Measurements from ENCODE around the gene BRPF1. TPM values are rescaled to one million over a fixed set of nuclear protein-coding genes. Genes with fewer than 3 reads are reported as not detected.

BRPF1 gene, protein sequence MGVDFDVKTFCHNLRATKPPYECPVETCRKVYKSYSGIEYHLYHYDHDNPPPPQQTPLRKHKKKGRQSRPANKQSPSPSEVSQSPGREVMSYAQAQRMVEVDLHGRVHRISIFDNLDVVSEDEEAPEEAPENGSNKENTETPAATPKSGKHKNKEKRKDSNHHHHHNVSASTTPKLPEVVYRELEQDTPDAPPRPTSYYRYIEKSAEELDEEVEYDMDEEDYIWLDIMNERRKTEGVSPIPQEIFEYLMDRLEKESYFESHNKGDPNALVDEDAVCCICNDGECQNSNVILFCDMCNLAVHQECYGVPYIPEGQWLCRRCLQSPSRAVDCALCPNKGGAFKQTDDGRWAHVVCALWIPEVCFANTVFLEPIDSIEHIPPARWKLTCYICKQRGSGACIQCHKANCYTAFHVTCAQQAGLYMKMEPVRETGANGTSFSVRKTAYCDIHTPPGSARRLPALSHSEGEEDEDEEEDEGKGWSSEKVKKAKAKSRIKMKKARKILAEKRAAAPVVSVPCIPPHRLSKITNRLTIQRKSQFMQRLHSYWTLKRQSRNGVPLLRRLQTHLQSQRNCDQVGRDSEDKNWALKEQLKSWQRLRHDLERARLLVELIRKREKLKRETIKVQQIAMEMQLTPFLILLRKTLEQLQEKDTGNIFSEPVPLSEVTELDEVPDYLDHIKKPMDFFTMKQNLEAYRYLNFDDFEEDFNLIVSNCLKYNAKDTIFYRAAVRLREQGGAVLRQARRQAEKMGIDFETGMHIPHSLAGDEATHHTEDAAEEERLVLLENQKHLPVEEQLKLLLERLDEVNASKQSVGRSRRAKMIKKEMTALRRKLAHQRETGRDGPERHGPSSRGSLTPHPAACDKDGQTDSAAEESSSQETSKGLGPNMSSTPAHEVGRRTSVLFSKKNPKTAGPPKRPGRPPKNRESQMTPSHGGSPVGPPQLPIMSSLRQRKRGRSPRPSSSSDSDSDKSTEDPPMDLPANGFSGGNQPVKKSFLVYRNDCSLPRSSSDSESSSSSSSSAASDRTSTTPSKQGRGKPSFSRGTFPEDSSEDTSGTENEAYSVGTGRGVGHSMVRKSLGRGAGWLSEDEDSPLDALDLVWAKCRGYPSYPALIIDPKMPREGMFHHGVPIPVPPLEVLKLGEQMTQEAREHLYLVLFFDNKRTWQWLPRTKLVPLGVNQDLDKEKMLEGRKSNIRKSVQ (N-terminal part only)
- total RNA-seq: 15.0 TPM

DNA sequence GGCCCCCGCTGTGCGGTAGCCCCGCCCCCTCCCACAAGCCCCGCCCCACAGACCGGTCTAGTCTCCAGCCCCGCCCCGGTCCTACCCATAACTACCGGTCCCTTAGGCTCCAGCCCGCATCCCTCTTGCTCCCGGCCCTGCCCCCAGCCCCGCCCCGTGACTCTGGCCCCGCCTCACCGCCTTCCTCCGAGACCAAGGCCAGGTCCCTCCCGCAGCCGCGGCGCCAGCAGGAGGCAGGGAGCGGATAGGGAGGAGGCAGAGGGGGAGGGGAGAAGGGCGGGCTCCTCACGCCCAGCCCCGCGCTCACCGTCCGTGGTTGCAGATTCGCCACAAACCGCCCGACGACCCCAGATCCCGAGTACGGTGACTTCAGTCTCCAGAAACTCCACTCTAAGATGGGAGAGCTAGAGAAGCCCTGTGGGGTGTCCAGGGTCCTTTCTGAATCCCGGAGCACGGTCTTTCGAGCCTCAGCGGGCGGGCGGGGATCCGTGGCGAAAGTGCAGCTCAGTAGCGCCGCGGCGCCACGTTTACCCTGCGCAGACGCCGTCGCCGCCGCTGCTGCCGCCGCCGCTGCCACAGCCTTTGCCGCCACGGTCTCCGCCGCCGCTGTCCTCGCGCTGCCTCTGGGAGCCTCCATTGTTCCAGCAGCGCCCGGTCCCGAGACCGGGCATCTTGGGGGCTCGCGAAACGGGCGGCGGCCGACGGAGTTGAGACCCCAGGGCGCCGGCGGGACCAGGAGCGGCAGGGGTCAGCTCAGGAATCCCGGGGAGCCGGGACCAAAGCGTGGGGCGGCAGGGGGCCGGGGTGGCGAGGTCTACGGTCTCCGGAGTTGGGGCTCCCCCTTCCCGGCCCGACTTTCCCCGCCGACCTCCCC lies at the start of gene BRPF1:
Gene BRPF1 (plus strand): TSS at position 530 of the 874 bp plus-strand sequence. CDS start 2,406 bp downstream, outside the sequence.
- peak; percentile 100 for DNase-seq

DNA sequence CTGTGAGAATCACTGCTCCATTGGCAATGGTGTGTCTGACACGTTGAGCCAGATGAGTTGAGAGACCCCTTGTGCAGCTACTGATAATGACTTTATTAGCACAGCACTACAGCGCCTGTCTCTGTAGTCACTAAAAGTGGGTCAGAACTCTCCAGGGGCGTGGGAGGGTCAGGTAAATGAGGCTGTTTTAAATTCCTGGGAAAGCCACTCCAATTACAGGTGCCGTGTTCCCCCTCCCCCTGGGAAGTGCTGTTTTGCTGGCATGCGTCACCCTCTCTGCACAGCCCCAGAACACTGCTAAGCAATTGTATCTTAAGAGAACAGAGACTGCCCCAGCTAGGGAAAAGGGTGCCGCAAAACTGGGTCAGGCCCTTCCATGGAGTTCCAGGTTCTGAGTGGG lies 49.4 kb upstream of the BRPF1 start:
- DNase-seq: no peak

- DNase-seq: no peak
Observed at GRCh38 chr3:9683426-9683825, 48.1 kb upstream of the BRPF1 start.

DNA sequence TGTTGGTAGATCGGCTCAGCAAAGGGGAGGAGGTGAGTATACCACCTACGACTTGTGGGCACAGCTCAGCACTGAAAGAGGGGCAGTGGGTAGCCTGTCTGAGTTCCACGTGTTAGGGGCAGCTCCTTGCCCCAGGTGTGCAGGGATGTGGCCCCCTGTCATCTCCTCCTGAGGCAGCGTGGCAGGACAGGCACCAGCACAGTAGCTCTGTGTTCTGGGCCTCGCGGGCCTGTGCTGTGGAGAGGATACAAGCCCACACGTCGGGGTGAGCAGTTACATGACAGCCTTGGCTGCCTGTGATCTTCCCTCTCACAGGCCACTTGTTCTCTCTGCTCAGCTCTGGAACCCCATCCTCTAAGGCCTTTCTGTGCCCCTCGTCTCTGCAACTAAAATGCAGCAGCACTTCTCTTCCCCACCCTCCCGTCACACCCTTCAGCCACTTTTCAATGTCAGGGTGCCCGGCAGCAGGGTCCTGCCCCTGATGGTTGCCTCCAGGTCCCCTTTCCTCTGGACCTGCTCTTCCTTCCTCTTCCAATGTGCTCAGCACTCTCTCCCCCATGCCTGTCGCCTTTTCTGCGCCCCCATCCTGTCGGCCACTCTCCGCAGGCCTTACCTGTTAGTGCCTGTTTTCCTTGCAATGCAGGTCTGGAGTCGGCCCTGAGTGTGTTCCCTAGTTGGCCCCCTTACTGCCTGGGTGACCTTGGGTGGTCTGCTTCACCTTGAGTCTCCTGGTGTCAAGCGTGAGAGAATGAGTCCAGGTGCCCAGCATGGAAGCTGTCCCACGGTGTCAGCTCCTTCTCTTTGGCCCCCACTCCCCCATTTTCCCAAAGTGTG lies 46.1 kb upstream of the BRPF1 start:
- DNase-seq: no peak

GRCh38 chr3:9686050-9686550 lies 45.4 kb upstream of the BRPF1 start:
- no peak for DNase-seq

- DNase-seq: no peak
Observed at GRCh38 chr3:9686703-9687102, 44.8 kb upstream of the BRPF1 start.

DNA sequence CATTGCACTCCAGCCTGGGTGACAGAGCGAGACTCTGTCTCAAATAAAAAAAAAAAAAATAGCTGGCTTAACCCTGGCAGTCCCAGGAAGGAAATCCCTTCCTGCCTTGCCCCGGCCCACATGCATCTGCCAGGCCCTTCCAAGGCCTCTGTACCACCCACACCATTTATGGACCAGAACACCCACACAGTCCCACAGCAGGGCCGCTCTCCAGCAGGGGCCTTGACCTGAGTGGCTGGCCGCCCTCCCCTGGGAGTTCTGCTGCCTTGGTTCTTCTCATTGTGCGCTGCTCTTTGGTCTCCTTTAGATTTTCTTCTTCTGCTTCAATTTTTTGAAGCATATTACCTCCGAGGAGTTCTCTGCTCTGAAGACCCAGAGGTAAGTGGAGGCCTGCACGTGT lies 44.0 kb upstream of the BRPF1 start:
- DNase-seq: no peak

GRCh38 chr3:9688961-9689360 lies 42.6 kb upstream of the BRPF1 start:
- no peak for DNase-seq

- DNase-seq: no peak
Observed at GRCh38 chr3:9689757-9690156, 41.8 kb upstream of the BRPF1 start.

GRCh38 chr3:9690451-9691450 lies 40.8 kb upstream of the BRPF1 start:
- no peak for DNase-seq

GRCh38 chr3:9691636-9692035 lies 39.9 kb upstream of the BRPF1 start:
- DNase-seq: no peak

DNA sequence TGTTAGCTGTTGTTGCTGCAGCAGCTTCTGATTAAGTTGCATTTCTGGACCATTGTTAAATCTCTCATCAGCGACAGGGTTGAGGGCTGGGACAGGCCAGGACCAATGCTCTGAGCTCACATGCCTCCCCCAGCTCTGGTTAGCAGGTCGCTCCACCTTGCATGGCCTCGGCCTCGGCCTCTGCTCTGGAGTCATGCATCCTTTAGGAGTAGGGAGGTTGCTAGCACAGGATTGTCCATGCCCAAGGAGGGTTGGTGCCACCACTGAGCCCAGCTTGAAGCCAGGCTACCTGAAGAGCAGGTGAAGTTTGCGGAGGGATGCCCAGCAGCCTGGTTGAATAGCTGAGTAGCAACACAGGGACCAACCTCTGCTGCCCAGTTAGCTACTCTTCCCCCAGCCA lies 39.1 kb upstream of the BRPF1 start:
- DNase-seq: no peak

GRCh38 chr3:9695345-9695744 lies 36.2 kb upstream of the BRPF1 start:
- peak; percentile 14 for DNase-seq

GRCh38 chr3:9695746-9696145 lies 35.8 kb upstream of the BRPF1 start:
- DNase-seq: no peak

GRCh38 chr3:9696480-9697220 lies 34.9 kb upstream of the BRPF1 start:
- DNase-seq: no peak

DNA sequence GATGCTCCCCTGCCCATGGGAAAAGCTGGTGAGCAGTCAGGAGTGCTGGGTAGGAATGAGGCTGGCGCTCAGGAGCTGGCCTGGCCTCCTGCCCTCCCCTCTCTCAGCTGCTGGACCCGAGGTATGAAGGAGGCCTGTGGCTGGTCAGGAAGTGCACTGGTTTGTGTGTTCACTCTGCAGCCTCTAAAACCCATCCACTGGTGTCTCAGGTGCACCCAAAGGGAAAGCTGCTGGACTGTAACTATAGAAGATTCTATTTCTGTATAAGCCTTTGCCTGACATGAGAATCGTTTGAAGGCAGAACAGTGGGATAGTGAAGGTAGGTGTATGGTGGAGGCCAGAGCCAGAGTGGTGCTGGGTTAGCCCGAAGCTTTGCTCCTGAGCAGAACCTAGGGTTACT lies 33.6 kb upstream of the BRPF1 start:
- DNase-seq: no peak

DNA sequence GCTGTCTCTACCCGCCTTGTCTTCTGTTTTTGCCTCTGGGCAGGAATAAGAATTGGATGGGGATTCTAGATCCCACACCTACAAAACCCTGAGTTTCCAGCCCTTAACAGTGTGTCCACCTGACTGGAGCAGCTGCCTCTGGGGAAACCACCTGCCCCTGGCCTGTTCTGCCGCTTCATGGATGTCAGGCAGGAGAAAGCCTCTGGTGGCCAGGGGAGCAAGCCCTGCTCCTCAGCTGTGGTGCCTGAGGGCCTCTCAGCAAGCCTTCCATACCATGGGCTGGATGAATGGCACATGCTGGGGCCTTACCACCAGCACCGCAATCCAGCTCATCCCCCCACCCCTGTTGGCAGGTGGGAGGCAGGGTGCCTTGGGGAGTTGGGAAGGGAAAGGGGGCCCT lies 33.2 kb upstream of the BRPF1 start:
- DNase-seq: no peak

DNA sequence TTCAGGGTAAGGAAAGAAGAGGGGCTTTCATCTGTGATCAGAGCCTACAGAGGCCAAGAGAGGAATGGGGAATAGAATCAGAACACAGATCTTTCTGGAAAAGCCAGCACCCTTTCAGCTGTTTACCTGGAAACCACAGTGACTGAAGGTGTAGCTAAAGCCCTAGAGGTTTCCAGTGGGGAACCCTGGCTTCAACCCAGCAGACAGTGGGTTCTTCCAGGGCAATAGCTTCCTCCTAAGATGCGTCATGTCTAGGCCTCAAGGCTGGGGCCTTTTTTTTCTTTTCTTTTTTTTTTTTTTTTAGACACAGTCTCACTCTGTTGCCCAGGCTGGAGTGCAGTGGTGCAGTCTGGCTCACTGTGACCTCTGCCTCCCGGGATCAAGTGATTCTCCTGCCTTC lies 31.0 kb upstream of the BRPF1 start:
- no peak for DNase-seq
